NCI-H226 (cell line): ENCODE results near the gene ALS2.
"Not testable (repeated sequence)": the region's sequence is repeated elsewhere in the genome, so short reads cannot be mapped to it uniquely, and the experiment has no call there.

ENCODE experiments used
- DNase-seq: peaks from one replicate; pipeline ENCODE4 v3.0.0-alpha.2; 2015

Gene ALS2

GRCh38 chr2:201780674-201781493 is at the start of gene ALS2:
TSS of gene ALS2 (minus strand) at chr2:201780933. CDS start at chr2:201768885, 12,048 bp downstream.
- DNase-seq, result peak; percentile 94

- no peak for DNase-seq
Observed at GRCh38 chr2:201828220-201828619, 47.5 kb upstream of the ALS2 start.

DNA sequence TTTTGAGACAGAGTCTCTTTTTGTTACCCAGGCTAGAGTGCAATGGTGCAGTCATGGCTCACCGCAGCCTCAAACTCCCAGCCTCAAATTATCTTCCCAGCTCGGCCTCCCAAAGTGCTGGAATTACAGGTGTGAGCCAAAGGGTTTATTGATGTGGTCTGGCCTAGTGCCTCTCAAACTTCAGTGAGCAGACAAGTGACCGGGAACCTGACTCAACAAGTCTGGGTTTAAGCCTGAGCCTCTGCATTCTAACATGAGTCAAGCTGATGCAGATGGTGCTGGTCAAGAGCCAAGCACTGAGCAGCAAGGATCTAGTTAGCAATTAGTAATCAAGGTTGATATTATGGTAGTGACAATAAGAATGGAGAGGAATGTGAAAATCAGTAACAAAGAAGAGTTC is 46.9 kb upstream of the ALS2 start:
- no peak for DNase-seq

DNA sequence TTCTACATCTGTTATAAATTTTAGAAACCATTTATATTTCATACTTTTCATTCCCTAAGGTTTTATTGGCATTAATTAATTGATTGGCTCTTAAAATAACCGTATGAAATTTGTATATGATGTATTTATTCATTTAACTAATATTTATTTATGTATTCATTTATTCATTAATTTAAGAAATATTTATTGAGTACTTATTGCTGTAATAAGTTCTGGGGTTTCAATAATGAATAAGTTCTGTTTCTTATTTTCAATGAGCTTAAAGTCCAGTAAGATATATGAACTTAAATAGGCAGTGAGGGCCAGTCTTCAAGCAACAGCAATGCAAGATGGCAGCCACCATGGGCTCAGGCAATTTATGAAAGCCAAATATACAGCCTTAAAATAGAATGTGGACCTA is 43.5 kb upstream of the ALS2 start:
- DNase-seq, result no peak

- no peak for DNase-seq
Observed at GRCh38 chr2:201821080-201821479, 40.3 kb upstream of the ALS2 start.

DNA sequence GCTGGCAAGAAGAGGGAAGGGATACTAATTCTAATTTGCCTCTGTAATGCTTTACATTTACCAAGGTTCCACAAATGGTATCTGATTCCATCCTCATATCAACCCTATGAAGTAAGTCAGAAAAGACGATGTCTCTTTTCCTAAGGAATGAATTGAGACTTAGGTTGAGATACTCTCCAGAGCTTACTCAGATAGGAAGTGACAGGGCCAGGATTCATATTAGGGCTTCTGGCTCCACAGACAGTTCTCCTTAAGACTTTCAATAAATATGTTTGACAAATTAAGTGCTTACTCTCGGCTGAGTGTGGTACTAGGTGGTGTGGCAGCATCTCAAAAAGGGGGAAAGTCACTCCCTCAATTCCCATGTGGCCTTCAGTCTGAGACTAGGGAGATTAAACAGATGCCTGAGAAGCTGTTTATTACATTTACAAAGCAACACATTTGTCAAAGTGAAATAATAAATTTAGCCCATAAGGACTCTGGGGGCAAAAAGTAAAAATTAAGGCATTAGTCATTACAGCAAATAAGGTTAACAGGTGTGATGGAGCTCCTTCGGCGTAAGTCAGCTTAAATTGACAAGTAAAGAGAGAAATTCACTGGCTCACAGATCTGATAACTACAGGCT is 39.8 kb upstream of the ALS2 start:
- no peak for DNase-seq

DNA sequence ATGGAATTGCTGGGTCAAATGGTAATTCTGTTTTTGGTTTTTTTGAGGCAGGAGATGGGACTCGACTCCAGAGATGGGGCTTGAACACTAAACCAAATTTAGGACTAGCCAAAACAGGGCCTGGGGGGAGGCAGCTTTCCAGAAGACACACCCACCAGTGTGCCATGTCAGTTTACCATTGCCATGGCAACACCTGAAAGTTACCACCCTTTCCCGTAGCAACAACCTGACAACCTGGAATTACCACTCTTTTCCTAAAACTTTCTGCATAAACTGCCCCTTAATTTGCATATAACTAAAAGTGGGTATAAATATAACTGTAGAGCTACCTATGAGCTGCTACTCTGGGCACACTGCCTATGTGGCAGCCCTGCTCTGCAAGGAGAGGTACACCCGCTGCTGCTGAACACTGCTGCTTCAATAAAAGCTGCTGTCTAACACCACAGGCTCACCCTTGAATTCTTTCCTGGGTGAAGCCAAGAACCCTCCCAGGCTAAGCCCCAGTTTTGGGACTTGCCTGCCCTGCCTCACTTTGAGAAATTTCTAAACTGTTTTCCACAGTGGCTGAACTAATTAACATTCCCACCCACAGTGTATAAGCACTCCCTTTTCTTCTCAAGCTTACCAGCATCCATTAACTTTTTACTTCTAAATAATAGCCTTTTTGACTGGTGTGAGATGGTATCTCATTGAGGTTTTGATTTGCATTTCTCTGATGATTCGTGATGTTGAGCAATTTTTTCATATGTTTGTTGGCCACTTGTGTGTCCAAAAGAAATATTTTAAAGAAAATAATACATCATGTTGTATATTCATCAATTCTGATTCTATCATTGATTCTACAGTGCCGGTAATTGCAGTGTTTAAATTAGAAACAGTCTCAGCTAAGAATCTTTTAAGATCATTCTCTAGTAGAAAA is 36.2 kb upstream of the ALS2 start:
- DNase-seq, result no peak

- DNase-seq, result no peak
Observed at GRCh38 chr2:201813996-201814760, 33.4 kb upstream of the ALS2 start.

DNA sequence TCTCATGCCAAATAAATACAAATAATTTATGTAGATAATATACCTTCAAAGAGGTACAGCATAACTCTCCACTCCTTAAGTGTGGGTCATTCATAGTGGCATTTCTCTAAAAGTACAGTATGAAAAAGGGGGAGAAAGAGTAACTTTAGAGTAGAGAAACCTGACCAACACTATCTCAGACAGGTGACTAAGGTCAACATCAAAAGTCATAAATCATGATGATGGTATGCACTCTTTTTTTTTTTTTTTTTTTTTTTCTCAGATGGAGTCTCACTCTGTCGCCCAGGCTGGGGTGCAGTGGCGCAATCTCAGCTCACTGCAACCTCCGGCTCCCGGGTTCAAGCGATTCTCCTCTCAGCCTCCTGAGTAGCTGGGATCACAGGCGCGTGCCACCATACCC is 29.9 kb upstream of the ALS2 start:
- DNase-seq, result not testable (repeated sequence)

GRCh38 chr2:201809633-201810032 is 28.9 kb upstream of the ALS2 start:
- no peak for DNase-seq

DNA sequence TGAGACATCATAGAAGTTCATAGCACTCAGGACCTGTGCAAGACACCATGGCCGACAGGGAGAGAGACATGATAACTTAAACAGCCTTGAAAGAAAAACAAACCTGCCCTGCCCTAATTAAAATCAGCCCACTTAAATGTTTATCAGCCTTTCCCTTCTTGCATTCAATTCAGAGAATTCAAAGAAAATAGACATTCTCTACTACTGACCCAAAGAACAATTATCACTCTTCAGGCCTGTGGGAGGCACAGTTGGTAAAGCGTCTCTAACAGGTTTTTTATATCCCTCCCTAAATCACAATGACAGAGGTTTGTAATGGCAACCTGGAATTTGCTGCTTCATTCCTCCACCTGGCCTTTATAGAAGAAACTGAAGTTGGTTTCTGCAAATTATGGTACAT is 27.3 kb upstream of the ALS2 start:
- DNase-seq, result no peak

DNA sequence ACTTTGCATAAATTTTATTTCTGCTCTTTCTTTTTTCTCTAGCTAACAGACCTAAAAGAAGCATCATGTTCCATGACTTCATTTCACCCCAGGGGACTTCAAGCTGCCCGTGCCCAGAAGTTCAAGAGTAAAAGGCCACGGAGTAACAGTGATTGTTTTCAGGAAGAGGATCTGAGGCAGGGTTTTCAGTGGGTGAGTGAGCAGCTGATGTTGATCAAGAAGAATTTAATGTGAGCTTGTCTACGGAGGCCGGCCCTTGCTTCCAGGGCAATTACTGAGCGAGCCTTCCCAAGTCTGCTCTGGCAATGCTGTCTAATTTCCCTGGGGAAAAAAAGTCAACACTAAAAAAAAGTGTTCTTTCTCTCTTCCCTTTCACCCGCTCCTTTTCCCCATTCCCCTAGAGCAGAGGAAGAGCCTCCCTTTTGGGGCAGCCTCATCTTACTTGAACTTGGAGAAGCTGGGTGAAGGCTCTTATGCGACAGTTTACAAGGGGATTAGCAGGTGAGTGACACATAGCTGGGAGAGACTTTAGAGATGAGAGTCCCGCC is 26.8 kb upstream of the ALS2 start:
- DNase-seq, result no peak

- peak; percentile 49 for DNase-seq
Observed at GRCh38 chr2:201806442-201807170, 25.9 kb upstream of the ALS2 start, which contains the start of gene CDK15. TSS of gene CDK15 (plus strand) at chr2:201806537. CDS start at chr2:201806665, 128 bp downstream.

DNA sequence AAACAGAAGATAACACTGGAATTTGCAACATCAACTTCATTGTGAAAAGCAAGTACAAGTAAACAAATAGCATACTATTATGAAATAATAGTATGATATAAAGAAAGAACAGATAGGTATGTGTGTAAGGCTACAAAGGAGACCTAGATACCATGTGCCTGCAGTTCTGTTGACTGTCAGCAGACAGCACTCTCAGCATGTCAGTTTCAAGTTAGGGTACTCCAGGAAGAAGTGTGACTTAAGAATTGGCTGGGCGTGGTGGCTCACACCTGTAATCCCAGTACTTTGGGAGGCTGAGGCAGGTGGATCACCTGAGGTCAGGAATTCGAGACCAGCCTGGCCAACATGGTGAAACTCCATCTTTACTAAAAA is 18.2 kb upstream of the ALS2 start:
- DNase-seq, result not testable (repeated sequence)

DNA sequence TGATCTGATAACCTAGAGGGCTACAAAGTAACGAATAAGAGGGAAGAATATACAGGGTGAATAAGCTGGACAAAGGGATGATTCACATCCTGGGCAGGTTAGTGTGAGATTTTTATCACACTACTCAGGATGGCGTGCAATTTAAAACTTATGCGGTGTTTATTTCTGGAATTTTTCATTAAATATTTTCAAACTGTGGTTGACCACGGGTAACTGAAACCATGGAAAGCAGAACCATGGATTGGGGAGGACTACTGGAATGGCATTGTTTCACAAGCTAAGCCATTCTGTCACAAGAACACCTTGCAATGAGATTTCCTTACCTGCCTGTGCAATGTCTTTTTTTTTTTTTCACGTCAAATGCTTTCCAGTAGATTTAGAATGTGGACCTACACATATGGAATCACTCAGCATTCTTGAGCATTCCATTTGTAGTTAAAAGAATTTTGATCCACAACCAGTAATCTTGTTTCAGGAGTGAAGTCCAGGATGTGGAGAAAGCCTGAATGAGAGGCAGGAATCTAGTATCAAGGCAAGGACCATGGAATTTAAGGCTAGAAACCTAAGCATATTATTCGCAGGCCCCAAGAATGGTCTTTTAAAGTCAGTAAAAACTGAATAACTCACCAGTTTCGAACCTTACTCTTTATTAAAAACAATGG is 17.6 kb upstream of the ALS2 start:
- peak; percentile 66 for DNase-seq

DNA sequence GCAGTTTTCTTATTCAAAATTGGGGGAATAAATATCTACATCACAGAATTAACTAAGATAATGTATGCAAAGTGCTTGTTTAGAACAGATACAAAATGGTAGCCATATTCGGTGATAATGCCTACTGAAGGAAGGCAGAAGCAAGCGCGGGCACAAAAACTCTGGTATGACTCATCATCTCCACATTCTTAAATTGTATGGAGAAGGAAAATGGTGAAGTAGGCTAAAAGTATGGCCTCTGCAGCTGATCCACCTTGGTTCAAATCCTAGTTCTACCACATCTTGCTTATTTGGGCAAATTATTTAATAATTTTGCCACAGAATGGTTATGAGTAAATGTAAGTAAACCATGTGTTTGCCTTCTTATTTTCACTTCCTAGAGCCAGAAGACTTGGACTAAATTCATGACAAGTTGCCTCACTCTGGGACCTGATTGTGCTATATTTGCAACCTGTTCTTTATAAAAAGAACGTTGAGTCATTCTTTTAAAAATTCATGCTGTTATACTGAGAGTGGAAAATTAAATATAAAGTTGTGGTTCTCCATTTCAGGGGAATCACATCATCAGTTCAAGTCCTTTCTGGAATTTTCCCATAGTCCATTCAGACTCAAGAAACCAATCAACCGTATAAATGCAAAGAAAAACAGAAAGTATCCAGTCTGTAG is 16.6 kb upstream of the ALS2 start:
- DNase-seq, result no peak

GRCh38 chr2:201796478-201796865 is 15.7 kb upstream of the ALS2 start:
- no peak for DNase-seq

DNA sequence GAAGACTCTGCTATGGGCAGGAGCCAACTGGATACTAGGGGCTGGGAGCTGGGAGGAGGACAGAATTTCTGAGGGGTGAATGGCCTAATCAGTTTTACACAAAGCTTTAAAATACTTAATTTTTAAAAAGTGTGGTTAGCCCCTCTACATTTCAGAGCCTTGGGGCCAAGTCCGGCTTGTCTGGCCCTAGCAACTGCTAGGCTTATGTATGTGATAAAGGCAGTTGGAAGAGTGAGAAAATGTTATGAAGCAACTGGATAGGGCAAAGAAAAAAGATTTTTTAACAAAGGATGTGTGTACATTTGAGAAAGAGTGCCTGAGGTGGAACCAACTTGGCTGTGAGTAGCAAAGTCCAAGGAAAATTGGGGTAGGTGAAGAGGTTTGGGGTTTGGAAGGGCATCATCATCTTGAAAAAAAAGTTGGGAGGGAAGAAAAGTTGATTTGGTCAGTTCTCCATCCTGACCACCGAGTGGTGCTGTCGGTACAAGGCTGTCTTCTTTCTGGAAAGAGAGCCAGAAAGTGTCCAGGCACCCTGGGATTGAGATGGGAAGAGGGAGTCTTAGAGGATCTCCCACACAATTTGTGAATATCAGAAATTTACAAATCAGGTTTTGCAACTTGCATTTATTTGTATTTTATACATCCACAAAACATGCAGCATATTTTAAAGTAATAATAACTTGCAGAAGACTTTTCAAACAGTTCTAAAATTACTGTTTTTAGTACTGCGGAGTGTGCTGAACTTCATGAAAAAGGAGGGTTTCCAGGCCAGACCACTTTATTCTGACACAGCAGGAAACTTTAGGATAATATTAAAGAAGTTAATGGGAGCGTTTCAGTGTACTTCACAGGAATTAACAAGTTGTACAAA is 15.1 kb upstream of the ALS2 start:
- DNase-seq, result peak; percentile 4

- DNase-seq, result no peak
Observed at GRCh38 chr2:201794294-201794693, 13.6 kb upstream of the ALS2 start.
